GM12864 (cell line): ENCODE measurements around the gene DGKD.
"Not testable (repeated sequence)": the region's sequence is repeated elsewhere in the genome, so short reads cannot be mapped to it uniquely, and the experiment has no call there.

Experiments used
- DNase-seq: peaks from one replicate; pipeline ENCODE4 v3.0.0-alpha.2; 2011; ENCODE audit warnings: low read depth
- H3K4me3 ChIP-seq: 2 replicates; pipeline ENCODE4 v1.5.1; 2011; ENCODE audit warnings: mild to moderate bottlenecking, low read depth, low read length, control low read depth
- TF ChIP-seq, protein P1 (sequence below): IDR thresholded peaks from 2 replicates; pipeline ENCODE4 v1.5.1; 2011; ENCODE audit warnings: low read depth, mild to moderate bottlenecking, moderate library complexity, low read length, control low read depth, inconsistent platforms; ENCODE audit errors: missing control alignments

Gene DGKD

DNA sequence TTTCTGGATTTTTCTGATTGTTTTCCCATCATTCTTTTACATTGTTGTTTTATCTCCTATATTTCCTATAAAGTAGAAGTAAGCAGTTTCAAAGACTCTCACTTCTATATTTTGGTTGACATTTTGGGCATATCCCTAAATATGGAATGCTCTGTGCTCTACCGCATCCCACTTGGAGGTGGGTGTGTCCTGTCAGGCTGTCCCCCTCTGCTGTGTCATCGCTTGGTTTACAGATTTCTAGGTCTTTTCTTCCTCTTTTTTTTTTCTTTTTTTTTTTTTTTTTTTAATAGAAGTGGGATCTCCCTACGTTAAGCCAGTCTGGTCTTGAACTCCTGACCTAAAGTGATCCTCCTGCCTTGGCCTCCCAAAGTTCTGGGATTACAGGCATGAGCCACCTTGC, 13.3 kb downstream of the DGKD start:
- H3K4me3 ChIP-seq: no peak overlapping the region
- DNase-seq: no peak
- TF ChIP-seq, protein P1, sequence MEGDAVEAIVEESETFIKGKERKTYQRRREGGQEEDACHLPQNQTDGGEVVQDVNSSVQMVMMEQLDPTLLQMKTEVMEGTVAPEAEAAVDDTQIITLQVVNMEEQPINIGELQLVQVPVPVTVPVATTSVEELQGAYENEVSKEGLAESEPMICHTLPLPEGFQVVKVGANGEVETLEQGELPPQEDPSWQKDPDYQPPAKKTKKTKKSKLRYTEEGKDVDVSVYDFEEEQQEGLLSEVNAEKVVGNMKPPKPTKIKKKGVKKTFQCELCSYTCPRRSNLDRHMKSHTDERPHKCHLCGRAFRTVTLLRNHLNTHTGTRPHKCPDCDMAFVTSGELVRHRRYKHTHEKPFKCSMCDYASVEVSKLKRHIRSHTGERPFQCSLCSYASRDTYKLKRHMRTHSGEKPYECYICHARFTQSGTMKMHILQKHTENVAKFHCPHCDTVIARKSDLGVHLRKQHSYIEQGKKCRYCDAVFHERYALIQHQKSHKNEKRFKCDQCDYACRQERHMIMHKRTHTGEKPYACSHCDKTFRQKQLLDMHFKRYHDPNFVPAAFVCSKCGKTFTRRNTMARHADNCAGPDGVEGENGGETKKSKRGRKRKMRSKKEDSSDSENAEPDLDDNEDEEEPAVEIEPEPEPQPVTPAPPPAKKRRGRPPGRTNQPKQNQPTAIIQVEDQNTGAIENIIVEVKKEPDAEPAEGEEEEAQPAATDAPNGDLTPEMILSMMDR: no peak

DNA sequence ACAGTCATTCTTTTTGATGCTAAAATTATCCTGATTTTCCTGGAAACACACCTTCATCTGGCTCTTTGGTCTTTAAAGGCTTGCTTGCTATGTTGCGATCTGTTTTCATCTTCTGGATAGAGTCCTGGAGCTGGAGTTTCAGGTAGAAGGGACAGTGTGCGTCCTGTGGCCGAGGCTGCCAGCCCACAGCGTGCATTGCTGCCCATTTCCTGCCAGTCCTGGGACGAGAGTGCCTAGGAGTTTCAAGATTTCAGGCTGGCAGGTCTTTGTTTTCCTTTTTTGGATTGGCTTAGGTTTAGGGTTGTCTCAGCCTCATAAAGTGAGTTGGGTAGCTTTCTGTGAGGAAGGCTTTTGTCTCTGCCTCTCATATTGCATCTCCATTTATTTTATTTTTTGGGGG, 14.5 kb downstream of the DGKD start:
- no peak for DNase-seq
- TF ChIP-seq, protein P1: no peak
- no peak overlapping the region for H3K4me3 ChIP-seq

DNA sequence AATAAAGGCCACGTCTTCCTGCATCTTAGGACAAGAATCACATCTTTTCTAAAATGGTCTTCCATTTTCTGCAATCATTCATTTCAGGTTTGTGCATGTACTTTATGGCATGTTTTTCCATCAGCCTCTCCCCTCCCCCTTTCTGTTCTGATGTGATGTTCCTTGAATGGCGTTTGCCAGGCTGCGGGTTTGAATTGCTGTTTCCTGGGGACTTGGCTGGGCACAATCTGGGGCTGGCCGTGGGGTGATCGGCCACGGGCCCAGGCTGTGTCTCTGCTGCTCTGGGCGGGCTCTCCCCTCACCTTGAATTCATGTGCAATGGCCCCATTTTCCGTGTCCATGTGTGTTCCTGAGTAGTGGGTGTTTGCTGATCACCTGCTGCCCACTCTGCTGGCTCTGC, 15.2 kb downstream of the DGKD start:
- TF ChIP-seq, protein P1: no peak
- H3K4me3 ChIP-seq: no peak overlapping the region
- no peak for DNase-seq

DNA sequence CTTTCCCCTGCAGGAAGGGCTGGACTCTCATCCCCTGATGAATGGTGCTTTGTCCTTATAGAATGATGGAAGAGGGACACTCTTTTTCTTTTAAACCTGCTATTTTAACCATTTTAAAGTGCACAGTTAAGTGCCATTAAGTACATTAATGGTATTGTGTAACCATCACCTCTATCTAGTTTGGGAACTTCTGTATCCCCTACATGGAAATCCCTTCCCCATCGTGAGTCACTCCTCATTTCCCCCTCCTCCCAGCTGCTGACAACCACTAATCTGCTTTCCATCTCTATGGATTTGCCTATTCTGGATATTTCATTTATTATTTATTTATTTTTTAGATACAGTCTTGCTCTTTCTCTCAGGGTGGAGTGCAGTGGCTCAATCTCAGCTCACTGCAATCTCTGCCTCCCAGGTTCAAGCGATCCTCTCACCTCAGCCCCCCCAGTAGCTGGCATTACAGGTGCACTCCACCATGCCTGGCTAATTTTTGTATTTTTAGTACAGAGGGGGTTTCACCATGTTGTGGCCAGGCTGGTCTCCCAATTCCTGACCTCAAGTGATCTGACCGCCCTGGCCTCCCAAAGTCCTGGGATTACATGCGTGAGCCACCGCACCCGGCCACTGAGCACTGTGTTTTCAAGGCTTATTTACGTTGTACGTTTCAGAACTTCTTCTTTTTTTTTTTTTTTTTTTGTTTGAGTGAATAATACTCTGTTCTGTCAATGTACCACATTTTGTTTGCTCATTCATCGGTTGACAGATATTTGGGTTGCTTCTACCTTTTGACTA, 15.8 kb downstream of the DGKD start:
- DNase-seq: no peak
- TF ChIP-seq, protein P1: no peak
- H3K4me3 ChIP-seq: no peak overlapping the region

DNA sequence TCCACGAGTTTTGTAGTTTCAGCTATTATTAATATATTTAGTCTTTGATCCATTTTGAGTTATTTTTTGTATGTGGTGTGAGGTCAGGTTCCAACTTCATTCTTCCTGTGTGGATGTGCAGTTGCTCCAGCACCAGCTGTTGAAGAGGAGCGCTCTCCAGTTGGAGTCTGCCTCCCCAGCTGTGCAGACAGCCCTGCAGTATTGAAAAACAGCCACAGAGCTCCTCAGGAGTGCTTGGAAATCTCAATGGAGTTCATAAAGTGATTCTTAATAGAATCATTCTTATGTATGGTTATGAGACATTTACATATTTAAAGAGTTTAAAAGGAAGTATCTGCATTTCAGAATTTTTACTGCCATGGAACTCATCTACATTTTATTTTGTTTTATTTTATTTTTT, 17.3 kb downstream of the DGKD start:
- no peak overlapping the region for H3K4me3 ChIP-seq
- no peak for DNase-seq
- TF ChIP-seq, protein P1: no peak

DNA sequence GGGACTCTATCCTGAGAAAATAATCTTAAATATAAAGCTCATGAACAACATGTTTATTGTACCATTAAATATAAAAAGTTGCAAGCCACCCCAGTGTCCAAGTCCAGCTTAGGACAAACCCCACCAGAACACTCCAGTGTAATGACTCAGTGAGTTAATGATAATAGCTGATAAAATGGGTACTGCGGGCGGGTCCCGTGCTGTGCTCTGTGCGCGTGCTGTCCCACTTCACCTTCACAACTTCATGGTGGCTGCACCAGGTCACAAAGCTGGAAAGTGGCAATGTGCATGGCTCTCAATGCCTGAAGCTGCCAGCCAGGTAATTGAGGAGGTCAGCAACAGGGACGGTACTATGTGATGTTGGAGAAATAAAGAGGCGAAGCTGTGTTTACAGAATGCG, 18.6 kb downstream of the DGKD start:
- no peak for DNase-seq
- TF ChIP-seq, protein P1: no peak
- H3K4me3 ChIP-seq: no peak overlapping the region

DNA sequence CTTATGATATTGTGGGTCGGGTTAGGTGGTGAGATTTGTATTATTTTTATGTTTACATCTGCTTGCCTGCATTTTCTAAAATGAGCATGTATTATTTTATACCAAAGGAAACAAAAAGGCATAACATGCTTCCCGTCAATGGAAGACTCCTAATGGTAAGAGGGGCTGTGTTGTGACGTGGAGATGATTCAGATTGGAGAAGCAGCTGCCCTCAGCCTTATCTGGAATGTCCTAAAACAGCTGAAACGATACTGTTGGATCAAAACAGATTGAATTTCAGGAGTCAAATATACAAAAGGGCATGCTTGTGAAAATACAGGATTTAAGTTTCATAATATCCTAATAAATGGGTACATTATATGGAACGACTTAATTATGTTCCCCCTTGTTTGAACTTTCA, 19.0 kb downstream of the DGKD start:
- H3K4me3 ChIP-seq: no peak overlapping the region
- TF ChIP-seq, protein P1: no peak
- no peak for DNase-seq

DNA sequence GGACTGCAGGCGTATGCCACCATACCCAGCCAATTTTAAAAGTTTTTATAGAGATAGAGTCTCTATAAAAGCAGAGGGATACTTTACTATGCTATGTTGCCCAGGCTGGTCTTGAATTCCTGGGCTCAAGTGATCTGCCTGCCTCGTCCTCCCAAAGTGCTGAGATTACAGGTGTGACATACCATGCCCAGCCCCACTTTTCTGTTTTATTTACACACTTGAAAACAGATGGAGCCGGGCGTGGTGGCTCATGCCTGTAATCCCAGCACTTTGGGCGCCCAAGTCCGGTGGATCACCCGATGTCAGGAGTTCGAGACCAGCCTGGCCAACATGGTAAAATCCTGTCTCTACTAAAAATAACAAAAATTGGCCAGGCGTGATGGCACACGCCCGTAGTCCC, 20.5 kb downstream of the DGKD start:
- not testable (repeated sequence) for H3K4me3 ChIP-seq

More for the DNA sequence above, 20.5 kb downstream of the DGKD start:
- not testable (repeated sequence) for DNase-seq
